GM12865 (cell line): ENCODE measurements around the gene HOXA13.

ENCODE experiments used
- DNase-seq: peaks from one replicate; pipeline ENCODE4 v3.0.0; 2010; ENCODE audit warnings: low read depth
- H3K4me3 ChIP-seq: 2 replicates; pipeline ENCODE4 v1.5.1; 2011; ENCODE audit warnings: mild to moderate bottlenecking, low read depth, low read length, control low read depth
- CTCF ChIP-seq: IDR thresholded peaks from 2 replicates; pipeline ENCODE4 v1.5.1; 2011; ENCODE audit warnings: low read length, control low read depth, low read depth, inconsistent platforms; ENCODE audit not compliant: insufficient read depth; ENCODE audit errors: missing control alignments

HOXA13 gene

DNA sequence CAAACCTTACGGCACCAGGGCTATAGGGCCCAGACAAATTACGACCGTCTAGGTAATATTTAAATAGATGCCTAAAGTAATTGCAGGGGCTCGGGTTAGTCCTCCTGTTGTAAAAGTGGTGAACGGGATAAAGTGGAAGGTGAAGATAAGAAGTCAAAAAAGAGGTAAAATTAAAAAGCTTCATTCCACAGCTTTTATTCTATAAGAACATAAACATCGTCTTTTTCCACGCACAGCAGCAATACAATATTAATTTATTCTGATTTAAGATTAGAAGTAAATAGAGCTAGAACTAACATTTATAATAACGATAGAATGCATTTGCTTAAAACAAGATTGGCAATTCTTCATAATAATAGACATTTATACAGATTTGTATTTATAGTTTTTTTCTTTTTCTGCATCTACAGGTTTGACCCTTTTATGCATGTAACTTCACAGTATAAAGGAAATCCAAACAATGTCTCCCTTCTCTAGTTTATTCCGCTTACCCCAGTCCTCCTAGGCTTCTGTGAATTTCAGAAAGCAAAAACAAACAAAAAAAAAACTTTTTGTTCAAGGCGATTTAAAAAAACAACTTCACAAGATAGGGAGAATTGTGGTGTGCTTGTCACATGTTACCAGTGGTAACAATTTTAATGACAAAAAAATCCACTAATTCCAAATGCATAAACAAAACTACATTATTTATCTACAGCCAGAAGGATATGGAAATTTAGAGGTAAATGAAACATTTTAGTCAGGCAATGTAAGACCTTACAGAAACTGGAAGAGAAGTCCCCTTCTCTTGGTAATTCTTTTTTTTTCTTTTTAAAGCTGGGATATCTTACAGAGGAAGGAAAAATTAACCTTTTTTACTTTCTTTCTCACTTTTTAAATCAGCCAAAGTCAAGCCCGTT is 29.2 kb downstream of the HOXA13 start:
- DNase-seq = no peak
- TF ChIP-seq CTCF = no peak
- no peak overlapping the region for H3K4me3 ChIP-seq

DNA sequence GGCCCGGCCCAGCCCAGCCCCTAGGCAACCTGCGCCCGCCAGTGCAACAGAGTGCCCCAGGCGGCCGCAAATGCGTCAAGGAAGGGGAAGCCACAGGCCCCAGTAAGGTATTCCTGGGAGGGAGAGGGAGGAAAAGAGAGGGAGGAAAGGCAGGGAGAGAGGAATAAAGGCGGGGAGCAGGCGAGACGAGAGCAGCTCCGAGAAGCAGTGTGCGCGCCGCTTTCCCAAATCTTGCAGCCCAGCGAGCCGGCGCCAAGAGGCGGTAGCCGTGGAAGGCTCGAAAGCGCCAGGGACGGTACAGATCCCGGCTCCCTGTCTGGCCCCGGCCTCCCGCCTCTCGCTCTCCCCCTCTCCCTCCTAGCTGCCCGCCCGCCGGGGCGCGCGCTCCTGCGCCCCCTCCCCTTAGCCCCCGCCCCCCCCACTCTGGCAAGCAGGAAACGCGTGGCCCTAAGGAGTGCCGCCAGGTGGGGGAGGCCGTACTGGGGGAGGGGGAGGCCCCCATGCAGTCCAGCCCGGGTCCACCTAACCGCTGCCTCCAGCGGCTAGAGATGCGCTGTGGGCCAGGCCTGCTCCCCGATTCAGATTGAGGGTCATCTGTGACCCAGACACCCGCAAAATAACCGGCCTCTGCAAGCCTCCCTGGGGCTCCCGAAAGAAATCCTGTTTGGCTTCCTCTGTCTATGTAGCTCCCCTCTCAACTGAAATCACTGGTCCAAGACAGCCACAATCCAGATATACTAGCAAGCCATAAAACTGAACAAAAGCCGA is 30.0 kb downstream of the HOXA13 start:
- TF ChIP-seq CTCF = no peak
- no peak overlapping the region for H3K4me3 ChIP-seq
- no peak for DNase-seq

DNA sequence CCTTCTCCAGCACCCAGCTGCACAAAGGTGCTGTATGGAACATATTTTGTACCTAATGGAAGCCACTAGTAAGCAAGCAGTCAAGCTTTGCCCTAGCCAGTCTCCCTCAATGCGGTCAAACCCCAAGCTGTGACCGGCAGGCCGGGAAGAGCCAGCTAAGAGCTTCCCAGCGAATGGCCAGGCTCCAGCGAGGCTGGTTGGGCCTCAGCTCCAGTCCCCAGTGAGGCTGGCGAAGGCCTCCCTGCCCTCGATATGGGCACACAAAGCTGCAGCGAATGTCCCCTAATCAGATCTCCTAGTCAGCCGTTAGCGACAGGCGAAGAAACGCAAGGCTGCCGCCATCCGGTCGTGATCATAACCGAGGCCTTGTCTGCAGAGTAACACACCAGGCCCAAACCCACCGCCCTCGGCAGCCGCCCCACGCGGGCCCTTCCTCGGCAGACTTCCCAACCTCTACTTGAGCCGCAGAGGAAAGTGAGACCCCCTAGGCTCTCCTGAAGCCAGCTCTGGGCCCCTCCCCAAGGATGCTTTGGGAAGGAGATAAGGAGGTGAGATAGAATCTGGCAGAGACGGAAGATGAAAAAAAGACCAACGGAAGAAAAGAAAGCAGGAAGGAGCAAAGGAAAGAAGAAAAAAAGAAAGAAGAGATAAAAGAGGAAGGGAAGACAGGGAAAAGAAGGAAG is 31.5 kb downstream of the HOXA13 start:
- H3K4me3 ChIP-seq = no peak overlapping the region
- DNase-seq = no peak
- TF ChIP-seq CTCF = no peak

GRCh38 chr7:27167916-27168264 is 32.0 kb downstream of the HOXA13 start:
- DNase-seq = no peak
- H3K4me3 ChIP-seq = no peak overlapping the region
- TF ChIP-seq CTCF = no peak

GRCh38 chr7:27166531-27167505 is 33.1 kb downstream of the HOXA13 start:
- DNase-seq = no peak
- TF ChIP-seq CTCF = no peak
- H3K4me3 ChIP-seq = no peak overlapping the region

DNA sequence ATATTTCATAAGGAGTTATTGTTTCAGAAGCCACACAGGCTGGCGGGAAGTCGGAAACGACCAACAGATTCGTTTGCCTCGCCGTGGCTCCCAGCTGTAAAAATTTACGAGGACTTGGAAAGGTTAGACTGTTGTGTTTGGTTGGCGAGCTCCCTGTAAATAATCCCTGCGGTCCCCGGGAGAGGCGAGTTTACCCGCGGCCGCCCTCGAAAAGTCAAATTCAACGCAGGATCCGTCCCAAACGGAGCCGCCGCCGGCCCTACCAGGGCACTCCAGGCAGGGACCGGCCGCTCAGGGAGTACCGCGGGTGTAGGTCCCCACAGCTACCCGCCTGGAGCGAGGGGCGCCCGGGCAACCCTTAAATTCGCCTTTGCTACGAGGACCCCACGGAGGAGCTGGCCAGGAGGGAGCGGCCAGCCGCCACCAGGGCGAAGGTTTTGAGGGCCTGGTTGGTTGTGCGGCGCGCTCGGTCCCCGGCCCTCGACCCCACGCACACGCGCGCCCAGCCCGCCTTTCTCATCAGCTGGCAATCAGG is 33.8 kb downstream of the HOXA13 start:
- TF ChIP-seq CTCF = no peak
- DNase-seq = no peak
- H3K4me3 ChIP-seq = no peak overlapping the region
